ENCODE results near the gene POLK.
"Not testable (repeated sequence)": the region's sequence is repeated elsewhere in the genome, so short reads cannot be mapped to it uniquely, and the experiment has no call there.

POLK gene

DNA sequence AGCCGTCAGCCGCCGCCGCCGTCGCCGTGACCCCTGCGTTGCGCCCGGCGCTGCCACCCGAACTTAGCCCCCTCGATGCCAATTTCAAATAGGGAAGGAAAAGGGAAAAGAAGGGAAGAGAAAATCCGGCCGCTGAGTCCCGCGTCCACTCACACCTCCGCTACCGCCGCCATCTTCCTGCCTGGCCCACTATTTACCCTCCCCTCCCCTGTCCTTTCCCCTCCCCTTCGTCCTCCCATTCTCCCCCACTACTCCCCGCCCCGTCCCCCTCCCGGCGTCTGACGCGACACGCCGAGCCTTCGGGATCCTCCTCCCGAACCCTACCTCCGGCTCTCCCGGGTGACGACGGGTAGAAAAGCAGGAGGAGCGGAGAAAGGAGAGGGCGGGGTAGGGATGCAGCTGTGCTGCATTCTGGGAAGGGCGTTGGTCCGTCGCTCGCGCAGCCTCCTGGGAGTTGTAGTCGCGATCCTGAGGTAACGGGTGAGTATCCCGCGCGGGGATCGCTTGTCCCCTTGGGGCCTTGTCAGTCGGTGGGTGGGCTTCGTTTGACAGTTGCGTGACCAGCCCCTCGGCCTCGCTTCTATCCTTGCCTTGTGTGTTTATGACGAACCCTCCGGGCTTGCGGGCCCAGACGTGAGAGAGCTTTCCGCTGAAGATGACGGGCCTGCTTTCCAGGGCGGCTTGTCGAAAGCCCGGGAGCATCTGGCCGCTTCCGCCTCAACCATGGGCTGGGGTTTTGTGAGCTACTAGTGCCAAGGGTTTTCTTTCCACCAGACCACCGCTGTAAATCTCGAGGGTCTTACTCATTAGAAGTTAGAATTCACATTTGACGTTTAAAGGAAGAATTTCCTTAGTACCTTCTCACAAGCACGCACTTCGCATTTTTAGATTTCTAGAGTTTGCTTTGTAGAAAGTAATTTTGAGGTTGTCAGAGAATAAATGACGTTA is at the start of gene POLK, which contains the start of gene CERT1:
POLK (plus strand) TSS at position 457 of the 948 bp plus-strand sequence.
CERT1 (minus strand) TSS at position 195 of the 948 bp plus-strand sequence. CDS start 422 bp downstream, outside the sequence.
- DNase-seq: peak; percentile 90

DNA sequence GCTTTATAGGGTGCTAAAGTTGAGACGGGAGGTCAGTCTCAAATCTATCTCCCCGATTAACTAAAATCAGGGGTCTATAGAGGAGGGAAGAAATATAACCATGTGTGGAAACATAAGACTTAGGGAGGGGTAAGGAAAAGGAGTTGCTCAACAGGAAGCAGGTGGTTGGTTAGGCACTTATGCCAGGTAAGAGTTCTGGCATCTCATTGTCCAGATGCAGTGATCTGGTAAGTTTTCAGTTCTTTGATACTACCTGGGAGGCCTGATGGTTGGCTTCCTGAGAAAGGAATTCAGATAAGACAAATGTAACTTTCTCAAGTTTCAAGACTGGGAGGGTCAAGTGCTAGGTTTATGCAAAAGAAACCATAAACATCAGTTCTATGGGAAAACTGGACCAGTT is 48.0 kb upstream of the POLK start:
- no peak for DNase-seq

DNA sequence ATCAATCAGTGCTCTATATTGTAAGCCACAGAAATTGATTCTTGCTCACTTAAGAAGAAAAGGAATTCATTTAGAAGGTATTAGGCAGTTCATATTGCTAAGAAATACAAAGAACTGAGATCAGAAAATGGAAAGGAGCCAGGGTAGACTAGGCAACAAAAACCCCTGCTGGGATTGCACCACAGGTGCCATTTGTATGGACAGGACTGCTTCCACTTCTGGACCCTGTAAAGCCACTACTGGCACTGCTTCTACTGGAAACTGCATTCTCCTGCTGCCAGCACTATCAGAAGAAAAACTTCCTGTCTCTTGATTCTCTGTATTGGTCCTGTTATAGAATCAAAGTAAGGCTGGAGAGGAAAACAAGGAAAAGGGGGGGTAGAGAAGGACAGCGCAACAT is 46.2 kb upstream of the POLK start:
- no peak for DNase-seq

DNA sequence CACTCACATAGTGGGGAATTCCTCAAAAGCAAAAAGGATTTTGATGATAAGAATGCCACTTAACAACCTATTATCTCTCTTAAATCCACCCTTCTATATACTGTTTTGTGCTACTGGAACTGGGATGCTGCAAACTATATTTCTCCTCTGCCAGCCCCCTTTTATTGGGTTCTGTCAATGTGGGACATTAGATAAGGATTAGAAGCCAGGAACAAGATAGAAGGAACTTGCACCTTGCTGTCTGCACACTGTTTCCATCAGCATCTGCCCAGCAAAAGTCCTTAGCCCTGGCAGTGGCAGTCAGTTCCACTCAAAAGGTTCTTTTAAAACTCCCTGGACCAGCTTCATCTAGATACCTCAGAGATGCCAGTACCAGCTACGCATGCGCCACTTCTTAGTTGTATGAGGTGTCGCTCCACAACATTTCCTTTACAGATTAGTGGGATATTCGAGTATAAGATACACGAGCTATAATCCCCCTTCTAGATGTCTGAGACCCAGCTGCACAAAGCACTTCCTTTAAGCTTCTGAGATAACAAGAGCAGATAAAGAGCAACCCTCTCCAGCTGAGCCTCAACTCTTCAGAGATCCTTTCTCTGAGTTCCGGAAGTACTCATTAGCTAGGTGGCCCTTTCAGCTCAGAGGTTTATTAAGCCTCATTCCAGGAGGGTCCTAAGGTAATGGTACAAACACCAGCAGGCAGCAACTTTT is 45.5 kb upstream of the POLK start:
- DNase-seq: no peak

DNA sequence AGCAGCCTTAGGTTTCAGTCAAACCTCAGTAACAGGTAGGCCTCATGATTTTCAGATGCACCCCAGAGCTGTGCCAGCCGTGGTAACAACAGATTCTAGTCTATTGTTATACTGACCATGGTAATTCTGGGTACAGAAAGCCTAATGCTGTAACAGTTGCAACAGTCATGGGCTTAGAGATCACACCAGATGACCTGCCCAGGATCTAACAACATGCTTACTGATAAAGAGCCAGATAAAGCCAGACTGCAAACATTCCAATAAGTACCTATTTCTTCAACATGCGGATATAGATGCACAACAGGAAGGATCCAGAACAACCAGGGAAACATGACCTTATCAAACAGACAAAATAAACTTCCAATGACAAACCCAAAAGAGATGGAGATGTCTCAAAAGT is 43.1 kb upstream of the POLK start:
- no peak for DNase-seq

DNA sequence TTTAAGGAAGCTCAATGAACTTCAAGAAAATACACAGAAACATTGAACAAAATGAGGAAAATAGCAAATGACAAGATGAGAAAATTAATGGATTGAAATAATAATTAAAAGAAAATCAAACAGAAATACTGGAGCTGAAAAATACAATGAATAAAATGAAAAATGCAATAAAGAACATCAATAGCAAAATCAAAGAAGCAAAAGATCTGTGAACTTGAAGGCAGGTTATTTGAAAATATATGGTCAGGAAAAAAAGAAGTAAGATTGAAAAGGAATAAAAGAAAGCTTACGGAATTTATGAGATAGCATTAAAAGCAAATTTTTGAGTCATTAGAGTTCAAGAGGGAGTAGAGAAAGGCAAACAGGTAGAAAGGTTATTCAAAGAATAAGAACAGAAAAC is 42.7 kb upstream of the POLK start:
- DNase-seq: no peak

DNA sequence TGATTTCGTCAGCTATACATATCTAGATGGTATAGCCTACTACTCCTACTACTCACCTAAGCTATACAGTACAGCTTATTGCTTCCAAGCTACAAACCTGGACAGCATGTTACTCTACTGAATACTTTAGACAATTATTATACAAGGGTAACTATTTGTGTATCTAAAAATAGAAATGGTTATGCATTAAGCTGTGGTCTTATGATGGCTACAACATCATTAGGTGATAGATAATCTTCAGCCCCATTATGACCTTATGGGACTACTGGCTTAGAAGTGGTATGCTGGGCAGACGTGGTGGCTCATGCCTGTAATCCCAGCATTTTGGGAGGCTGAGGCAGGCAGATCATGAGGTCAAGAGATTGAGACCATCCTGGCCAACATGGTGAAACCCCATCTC is 40.5 kb upstream of the POLK start:
- DNase-seq: no peak

DNA sequence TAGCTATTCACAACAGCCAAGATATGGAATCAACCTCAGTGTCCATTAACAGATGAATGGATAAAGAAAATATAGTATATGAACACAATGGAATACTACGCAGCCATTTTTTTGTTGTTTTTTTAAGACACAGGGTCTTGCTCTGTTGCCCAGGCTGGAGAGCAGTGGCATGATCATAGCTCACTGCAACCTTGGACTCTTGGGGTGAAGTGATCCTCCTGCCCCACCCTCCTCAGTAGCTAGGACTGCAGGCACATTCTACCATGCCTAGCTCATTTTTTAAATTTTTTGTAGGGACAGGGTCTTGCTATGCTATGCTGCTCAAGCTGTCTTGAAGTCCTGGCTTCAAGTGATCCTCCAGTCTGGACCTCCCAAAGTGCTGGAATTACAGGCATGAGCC is 38.7 kb upstream of the POLK start:
- no peak for DNase-seq

DNA sequence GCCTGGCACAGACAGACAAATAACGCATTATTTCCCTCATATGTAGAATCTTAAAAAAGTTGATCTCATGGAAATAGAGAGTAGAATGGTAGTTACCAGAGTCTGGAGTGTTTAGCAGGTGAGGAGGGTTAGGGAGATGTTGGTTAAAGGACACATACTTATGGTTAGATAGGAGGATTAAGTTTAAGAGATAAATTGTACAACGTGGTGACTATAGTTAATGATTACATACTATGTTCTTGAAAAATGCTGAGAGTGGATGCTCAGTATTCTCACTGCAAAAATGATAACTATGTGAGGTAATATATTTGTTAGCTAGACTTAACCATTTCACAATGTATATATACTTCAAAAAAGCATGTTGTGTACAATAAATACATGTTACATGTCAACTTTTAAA is 38.2 kb upstream of the POLK start:
- DNase-seq: no peak

DNA sequence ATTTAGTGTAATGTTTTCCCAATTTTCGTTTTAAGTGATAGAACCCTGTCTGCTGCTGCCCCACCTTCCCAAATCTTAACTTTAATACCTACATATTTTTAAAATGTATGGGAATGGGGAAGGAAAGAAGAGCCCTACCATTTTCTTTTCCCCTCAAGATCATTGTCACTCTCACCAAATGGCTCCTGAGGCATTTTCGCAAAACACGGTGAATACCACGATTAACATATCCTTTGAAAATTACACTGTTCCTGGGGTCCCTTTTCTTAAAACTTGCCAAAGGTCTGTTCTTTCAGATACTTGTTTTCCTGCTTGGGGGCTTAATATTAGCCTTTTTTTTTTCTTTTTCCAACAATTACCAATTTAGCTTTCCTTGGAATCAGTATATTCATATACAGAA is 36.3 kb upstream of the POLK start:
- no peak for DNase-seq

DNA sequence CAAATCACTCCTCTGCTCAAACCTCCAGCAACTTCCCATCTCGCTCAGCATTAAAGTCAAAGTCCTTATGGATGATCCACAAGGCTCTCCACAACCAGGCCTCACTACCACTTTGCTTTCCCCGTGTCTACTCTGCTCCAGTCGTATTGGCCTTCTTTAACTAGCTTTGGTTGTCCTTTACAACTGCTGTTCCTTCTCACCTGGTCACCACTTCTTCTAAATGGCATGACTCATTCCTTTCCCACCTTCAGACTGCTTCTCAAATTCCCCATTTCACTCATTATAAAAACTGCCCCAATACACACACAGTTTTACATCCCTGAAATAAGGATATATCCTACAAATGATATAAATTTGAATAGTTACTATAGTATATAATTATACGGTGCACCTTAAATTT is 30.7 kb upstream of the POLK start:
- DNase-seq: no peak

DNA sequence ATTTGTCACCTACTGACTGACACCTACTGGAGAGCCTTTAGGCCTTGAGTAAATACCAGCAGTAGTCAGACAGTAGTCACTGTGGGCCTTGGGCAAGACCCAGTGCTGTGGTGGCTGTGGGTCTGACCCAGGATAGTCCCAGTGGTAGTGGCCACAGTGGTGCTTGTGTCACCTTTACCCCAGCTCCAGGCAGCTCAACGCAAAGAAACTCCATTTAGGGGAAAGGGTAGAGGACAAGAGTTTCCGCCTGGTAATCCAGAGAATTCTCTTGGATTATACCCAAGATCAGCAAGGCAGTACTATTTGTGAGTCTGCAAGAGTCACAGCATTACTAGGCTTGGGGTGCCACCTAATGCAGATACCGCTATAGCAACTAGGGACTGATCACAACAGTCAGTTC is 29.2 kb upstream of the POLK start:
- no peak for DNase-seq

DNA sequence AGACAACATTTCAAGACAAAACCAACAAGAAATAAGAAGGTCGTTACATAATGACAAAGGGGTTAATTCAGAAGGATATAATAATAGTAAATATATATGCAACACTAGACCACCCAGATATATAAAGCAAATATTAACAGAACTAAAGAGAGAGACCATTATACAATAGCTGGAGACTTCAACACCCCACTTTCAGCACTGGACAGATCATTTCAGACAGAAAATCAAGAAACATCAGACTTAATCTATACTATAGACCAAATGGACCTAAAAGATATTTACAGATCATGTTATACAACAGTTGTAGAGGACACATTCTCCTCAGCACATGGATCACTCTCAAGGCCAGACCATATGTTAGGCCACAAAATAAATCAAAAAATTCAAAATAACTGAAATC is 27.1 kb upstream of the POLK start:
- DNase-seq: no peak

DNA sequence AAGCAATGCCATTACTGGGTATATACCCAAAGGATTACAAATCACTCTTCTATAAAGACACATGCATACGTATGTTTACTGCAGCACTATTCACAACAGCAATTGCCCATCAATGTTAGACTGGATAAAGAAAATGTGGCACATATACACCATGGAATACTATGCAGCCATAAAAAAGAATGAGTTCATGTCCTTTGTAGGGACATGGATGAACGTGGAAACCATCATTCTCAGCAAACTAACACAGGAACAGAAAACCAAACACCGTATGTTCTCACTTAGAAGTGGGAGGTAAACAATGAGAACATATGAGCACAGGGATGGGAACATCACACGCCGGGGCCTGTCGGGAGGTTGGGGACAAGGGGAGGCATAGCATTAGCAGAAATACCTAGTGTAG is 21.8 kb upstream of the POLK start:
- DNase-seq: not testable (repeated sequence)

DNA sequence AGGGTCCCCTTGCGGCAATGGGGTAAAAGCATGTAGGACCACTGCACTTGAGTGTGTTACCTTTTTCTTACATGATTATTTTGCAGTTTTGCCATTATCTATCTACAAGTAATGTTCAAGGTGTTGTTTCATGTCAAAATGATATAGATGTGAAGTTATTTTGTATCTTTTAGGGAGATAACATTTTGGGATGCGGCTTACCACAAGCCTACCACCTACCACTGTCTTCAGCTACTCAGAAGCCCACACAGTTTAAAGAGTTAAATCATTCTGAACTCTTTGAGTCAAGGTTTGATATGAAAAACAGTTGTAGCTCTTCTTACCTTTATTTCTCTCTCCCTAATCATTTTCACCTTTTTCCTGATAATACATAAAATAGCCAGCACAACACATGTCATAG is 20.1 kb upstream of the POLK start:
- DNase-seq: no peak

DNA sequence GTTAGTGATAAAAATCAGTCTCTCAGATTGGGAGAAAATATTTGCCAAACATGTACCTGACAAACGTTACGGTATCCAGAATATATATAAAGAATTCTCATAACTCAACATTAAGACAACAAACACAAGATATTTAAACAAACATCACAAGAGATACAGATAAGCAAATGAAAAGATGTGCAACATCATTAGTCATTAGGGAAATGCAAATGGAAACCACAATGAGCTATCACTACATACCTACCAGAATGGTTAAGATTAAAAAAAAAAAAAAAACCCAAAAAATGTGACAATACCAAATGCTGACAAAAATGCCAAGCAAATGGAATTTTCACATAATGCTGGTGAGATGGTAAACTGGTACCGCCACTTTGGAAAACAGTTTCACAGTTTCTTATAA is 15.7 kb upstream of the POLK start:
- no peak for DNase-seq

DNA sequence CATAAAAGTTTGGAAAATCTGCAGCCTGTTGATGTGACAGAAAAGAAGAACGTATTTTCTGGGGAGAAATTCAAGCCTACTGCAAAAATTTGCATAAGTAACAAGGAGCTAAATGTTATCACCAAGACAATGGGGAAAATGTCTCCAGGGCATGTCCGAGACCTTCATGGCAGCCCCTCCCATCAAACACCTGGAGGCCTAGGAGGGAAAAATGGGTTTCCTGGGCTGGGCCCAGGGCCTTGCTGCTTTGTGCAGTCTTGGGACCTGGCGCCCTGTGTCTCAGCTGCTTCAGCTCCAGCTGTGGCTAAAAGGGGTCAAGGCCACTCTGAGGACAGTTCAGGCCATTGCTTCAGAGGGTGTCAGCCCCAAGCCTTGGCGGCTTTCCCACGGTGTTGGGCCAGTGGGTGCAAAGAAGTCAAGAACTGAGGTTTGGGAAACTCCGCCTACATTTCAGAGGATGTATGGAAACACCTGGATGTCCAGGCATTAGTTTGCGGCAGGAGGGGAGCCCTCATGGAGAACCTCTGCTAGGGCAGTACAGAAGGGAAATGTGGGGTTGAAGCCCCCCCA is 13.4 kb upstream of the POLK start:
- DNase-seq: no peak

DNA sequence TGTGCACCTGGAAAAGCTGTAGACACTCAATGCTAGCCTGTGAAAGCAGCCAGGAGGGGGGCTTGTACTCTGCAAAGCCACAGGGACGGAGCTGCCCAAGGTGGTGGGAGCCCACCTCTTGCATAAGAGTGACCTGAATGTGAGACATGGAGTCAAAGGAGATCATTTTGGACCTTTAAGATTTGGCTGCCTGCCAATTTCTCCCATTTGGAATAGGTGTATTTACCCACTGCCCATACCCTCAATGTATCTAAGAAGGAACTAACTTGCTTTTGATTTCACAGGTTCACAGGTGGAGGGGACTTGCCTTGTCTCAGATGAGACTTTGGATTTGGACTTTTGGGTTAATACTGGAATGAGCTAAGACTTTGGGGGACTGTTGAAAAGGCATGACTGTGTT is 12.8 kb upstream of the POLK start:
- DNase-seq: not testable (repeated sequence)

DNA sequence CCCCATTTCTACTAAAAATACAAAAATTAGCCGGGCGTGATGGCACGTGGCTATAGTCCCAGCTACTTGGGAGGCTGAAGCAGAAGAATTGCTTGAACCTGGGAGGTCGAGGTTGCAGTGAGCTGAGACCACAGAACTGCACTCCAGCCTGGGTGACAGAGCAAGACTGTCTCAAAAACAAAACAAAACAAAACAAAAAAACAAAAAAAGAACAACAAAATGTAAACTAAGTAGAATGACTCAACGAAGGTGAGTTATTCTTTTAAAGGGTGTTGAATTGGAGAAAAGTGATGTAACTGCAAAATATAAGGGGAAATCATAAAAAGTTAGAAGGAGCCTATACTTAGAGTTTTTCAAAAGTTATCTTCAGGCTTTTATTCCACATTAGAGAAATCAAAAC is 6.6 kb upstream of the POLK start:
- DNase-seq: not testable (repeated sequence)

DNA sequence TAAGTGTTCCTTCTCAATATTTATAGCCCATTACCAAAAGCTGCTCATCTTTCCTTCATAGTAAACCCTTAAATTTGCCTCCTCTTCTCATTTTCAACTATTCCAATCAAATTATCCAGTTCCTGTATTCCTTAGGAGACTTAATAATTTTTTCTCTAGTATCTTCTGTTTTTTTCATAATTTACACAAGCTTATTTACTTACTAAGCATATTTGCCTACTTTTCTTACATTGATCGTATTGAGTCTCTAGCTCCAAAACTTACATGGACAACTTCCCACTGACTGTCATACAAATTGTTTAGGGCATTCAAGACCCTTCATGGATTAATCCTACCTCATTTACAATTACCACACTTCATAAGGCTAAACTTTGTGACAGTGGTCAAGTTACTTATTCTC is 3.9 kb upstream of the POLK start:
- no peak for DNase-seq

DNA sequence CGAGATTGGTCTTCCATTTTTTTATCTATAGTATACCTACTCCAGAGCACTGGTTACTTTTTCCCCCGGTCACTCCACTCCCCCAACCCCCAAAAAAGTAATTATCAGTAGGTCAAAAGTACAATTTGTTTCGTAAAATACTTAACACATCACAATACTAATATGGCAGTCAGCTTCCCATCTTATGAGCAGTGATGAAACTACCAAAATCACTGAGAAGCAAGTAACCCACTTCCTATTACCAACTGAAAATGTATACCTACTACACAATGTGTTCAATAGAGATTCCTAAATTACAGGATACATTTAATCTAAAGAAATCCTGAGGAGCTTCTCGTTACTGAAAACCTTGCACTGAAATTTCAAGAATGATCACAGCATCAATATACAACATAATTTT is 2.1 kb upstream of the POLK start:
- DNase-seq: no peak

DNA sequence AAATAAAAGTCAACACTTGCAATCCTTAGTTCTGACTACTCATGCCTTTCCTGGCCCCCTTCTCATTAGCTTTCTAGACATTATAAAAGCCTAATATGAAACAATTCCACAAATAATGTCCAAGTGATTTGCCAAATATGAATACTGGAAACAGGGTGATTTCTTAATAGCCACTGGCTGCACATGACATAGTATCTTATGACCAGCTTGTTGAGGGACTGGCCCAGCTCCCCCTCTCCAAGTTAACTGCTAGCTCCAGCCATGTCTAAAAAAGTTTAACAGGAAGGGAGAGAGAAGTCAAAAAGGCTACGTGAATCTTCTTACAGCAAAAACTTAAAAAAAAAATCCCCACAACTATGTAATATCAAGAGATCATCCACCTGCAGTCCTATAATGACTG is 1.7 kb upstream of the POLK start:
- no peak for DNase-seq

DNA sequence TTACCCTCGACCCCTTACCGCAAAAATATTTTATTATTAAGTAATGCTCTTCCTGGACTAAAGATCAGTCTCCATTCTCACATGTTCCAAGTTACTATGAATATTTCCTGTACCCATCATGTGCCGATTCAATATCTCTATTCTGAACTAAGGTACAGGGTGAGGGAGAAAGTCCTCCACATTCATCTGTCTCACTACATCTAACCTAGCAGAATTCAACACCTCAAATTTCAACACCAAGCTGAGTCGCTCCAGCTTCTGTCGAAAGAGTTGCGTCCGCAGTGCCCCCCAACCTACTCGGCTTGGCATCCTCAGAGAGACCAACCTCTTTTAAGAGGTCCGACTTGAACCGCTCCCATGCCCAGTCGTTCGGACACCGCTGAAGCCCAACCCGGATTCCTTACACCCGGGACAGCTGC is 1.3 kb upstream of the POLK start:
- DNase-seq: no peak

Measured in DMS79 (cell line).